Measurements from ENCODE around the gene SHANK3. TPM values are rescaled to one million over a fixed set of nuclear protein-coding genes. Genes with fewer than 3 reads are reported as not detected.

SHANK3 gene
- total RNA-seq, 6 experiments from 2014 or later = 0.65 to 0.97 (median 0.68) TPM

GRCh38 chr22:50704510-50705218 lies 32.0 kb downstream of the SHANK3 start:
- DNase-seq = no peak
- Mint-ChIP-seq H3K27me3 (ENCODE audit: insufficient read depth) (peaks cover 9% of the 10 kb centered on the region), H3K36me3 (ENCODE audit: low read depth) (no peaks in the 10 kb centered on the region), H3K4me3 (no peak overlapping the region), H3K4me1 (ENCODE audit: low read depth) (no peaks in the 10 kb centered on the region), H3K27ac (no peak overlapping the region), H3K9me3 (no peaks in the 10 kb centered on the region)
- no peak for TF ChIP-seq CTCF (IDR thresholded peaks at IDR 0.05)

- no peaks in the 10 kb centered on the region for H3K36me3 Mint-ChIP-seq (ENCODE audit: low read depth)
- H3K27me3 Mint-ChIP-seq (ENCODE audit: insufficient read depth) = peaks cover 9% of the 10 kb centered on the region
- no peak for TF ChIP-seq CTCF (IDR thresholded peaks at IDR 0.05)
- H3K4me1 Mint-ChIP-seq (ENCODE audit: low read depth) = no peaks in the 10 kb centered on the region
- H3K4me3 Mint-ChIP-seq = no peak overlapping the region
- DNase-seq = no peak
- H3K9me3 Mint-ChIP-seq = no peaks in the 10 kb centered on the region
- no peak overlapping the region for H3K27ac Mint-ChIP-seq
These were observed 32.6 kb downstream of the SHANK3 start for GRCh38 chr22:50705219-50705691.

GRCh38 chr22:50705851-50706351 lies 33.3 kb downstream of the SHANK3 start:
- no peak for TF ChIP-seq CTCF (IDR thresholded peaks at IDR 0.05)
- Mint-ChIP-seq H3K9me3 (no peaks in the 10 kb centered on the region), H3K36me3 (ENCODE audit: low read depth) (no peaks in the 10 kb centered on the region), H3K4me1 (ENCODE audit: low read depth) (no peaks in the 10 kb centered on the region), H3K27me3 (ENCODE audit: insufficient read depth) (peaks cover 12% of the 10 kb centered on the region), H3K4me3 (no peak overlapping the region), H3K27ac (no peak overlapping the region)
- no peak for DNase-seq

DNA sequence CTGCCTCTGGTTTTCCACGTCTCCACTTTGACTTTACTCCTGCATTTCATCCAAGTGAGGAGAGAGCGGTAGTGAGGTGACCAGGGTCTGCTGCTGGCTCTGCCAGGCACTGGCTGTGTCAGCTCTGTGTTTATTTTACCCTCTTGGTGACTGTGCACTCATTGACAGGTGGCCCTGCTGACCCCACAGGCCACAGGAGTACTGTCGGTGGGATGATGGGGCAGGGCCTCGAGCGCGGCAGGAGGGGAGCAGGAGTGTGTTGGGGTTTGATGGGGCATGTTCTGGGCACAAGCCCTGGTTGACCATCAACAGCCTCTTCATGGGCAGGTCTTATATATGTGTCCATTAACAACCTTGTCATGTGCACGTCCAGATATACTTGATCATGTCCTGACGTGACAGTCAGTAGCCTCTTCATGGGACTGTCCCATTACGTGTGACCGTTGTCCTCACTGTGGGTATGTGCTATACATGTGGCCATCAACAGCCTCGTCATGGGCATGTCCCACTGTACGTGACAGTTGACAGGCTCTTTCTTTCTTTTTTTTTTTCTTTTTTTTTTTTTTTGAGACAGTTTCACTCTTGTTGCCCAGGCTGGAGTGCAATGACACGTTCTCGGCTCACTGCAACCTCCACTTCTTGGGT lies 34.0 kb downstream of the SHANK3 start:
- peaks cover 9% of the 10 kb centered on the region for H3K27me3 Mint-ChIP-seq (ENCODE audit: insufficient read depth)
- no peaks in the 10 kb centered on the region for H3K4me1 Mint-ChIP-seq (ENCODE audit: low read depth)
- TF ChIP-seq CTCF (IDR thresholded peaks at IDR 0.05) = no peak
- no peaks in the 10 kb centered on the region for H3K9me3 Mint-ChIP-seq
- no peak for DNase-seq
- H3K27ac Mint-ChIP-seq = no peak overlapping the region
- H3K4me3 Mint-ChIP-seq = no peak overlapping the region
- H3K36me3 Mint-ChIP-seq (ENCODE audit: low read depth) = no peaks in the 10 kb centered on the region

GRCh38 chr22:50708474-50708873 lies 35.9 kb downstream of the SHANK3 start:
- peaks cover 15% of the 10 kb centered on the region for H3K27me3 Mint-ChIP-seq (ENCODE audit: insufficient read depth)
- no peak overlapping the region for H3K4me3 Mint-ChIP-seq
- no peak for DNase-seq
- no peaks in the 10 kb centered on the region for H3K4me1 Mint-ChIP-seq (ENCODE audit: low read depth)
- no peak overlapping the region for H3K27ac Mint-ChIP-seq
- no peaks in the 10 kb centered on the region for H3K9me3 Mint-ChIP-seq
- H3K36me3 Mint-ChIP-seq (ENCODE audit: low read depth) = no peaks in the 10 kb centered on the region
- TF ChIP-seq CTCF (IDR thresholded peaks at IDR 0.05) = no peak
